DOHH2 (cell line): Measurements from ENCODE around the gene IER5.

Experiments
- H3F3A ChIP-seq: fragments of 200-600 bp; sonication (generic), shearing (Covaris generic); 2 replicates; pipeline ENCODE4 v1.6.0; 2016; ENCODE audit warnings: antibody characterized with exemption, mild to moderate bottlenecking; ENCODE audit not compliant: control insufficient read depth, insufficient read depth
- H3K27ac ChIP-seq: fragments of 200-600 bp; sonication (generic); 2 replicates; pipeline ENCODE4 v1.5.1; 2014; ENCODE audit warnings: low read depth, mild to moderate bottlenecking, low read length, moderate library complexity
- H3K27me3 ChIP-seq: fragments of 200-600 bp; sonication (generic); 2 replicates; pipeline ENCODE4 v1.6.1; 2014; ENCODE audit warnings: mild to moderate bottlenecking, low read length, mixed read lengths; ENCODE audit not compliant: control insufficient read depth
- H3K36me3 ChIP-seq: fragments of 200-600 bp; sonication (generic); 2 replicates; pipeline ENCODE4 v1.6.1; 2014; ENCODE audit warnings: mild to moderate bottlenecking, low read length, moderate library complexity, mixed read lengths; ENCODE audit not compliant: control insufficient read depth
- H3K4me1 ChIP-seq: fragments of 200-600 bp; sonication (generic); 2 replicates; pipeline ENCODE4 v1.6.1; 2014; ENCODE audit warnings: mild to moderate bottlenecking, low read length, mixed read lengths; ENCODE audit not compliant: control insufficient read depth
- H3K4me2 ChIP-seq: fragments of 200-600 bp; sonication (generic); 2 replicates; pipeline ENCODE4 v1.6.0; 2014; ENCODE audit warnings: mild to moderate bottlenecking, low read length, moderate library complexity
- H3K4me3 ChIP-seq: fragments of 200-600 bp; sonication (generic); 2 replicates; pipeline ENCODE4 v1.5.1; 2014; ENCODE audit warnings: mild to moderate bottlenecking, low read length, mixed read lengths
- H3K79me2 ChIP-seq: fragments of 200-600 bp; sonication (generic); 2 replicates; pipeline ENCODE4 v1.6.1; 2014; ENCODE audit warnings: mild to moderate bottlenecking, low read length, mixed read lengths; ENCODE audit not compliant: control insufficient read depth
- H3K9me2 ChIP-seq: fragments of 200-600 bp; sonication (generic); replicated peaks from 2 replicates; pipeline ENCODE4 v1.6.1; 2014; ENCODE audit warnings: mild to moderate bottlenecking, low read length, mixed read lengths; ENCODE audit not compliant: control insufficient read depth
- H3K9me3 ChIP-seq: fragments of 200-600 bp; sonication (generic); 2 replicates; pipeline ENCODE4 v1.6.1; 2014; ENCODE audit warnings: antibody characterized with exemption, low read length, mixed read lengths; ENCODE audit not compliant: control insufficient read depth, insufficient read depth
- H4K20me1 ChIP-seq: fragments of 200-600 bp; sonication (generic); 2 replicates; pipeline ENCODE4 v1.6.0; 2014; ENCODE audit warnings: low read depth, mild to moderate bottlenecking, antibody characterized with exemption, low read length, moderate library complexity; ENCODE audit not compliant: control insufficient read depth, insufficient read depth
- EZH2phosphoT487 ChIP-seq: fragments of 200-600 bp; sonication (generic); IDR thresholded peaks from 2 replicates; pipeline ENCODE4 v1.6.1; 2017; ENCODE audit warnings: borderline replicate concordance, mild to moderate bottlenecking, antibody characterized with exemption, low read length, moderate library complexity, mixed read lengths
- TF ChIP-seq, protein P1 (sequence below): fragments of 200-600 bp; sonication (generic); IDR thresholded peaks from one replicate; pipeline ENCODE4 v1.5.1; 2014; ENCODE audit warnings: antibody characterized with exemption, mild to moderate bottlenecking, low read depth, low read length; ENCODE audit not compliant: poor library complexity, severe bottlenecking

The IER5 gene

GRCh38 chr1:181061891-181062835 is 26.3 kb upstream of the IER5 start:
- Histone ChIP-seq H3K27ac (peak overlapping the region; percentile 25; the same call in 1 of the 2 replicates), H3K4me3 (peak overlapping the region; percentile 38)

DNA sequence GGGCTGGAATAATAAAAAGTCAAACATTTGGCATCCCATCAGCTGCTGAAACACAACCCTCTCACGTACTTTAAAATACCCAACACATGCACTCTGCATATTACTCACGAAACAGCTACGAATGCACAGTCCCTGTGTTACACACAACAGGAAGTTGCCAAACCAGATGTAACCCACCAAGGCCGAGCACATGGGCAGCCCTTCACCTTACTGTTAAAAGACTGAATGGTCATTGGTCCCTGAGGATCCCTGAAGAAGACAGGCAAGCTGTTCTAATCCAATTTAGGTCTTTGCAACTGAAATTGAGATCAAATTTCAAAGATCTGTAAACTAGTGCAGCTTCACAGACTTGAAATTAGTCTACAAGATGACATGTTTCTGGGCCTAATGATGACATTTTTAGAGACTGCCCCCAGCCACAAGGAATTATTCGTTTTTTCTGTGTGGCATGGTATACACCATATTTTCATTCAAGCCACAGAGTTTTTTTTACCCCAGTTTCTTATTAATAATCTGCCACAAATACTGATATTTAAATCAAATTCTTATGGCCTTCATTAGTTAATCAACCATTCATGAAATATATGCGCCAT is 25.6 kb upstream of the IER5 start:
- Histone ChIP-seq H4K20me1 (no peaks in the 10 kb centered on the region), H3K4me2 (peak overlapping the region; percentile 54), H3K27me3 (no peaks in the 10 kb centered on the region), H3K9me3 (peaks cover 3% of the 10 kb centered on the region; the same call in 1 of the 2 replicates), H3K4me3 (peak overlapping the region; percentile 38), H3K36me3 (no peaks in the 10 kb centered on the region), H3K27ac (peak overlapping the region; percentile 25; the same call in 1 of the 2 replicates), H3K9me2 (no peaks in the 10 kb centered on the region), H3K79me2 (no peaks in the 10 kb centered on the region), H3F3A (no peaks in the 10 kb centered on the region), H3K4me1 (peaks cover 17% of the 10 kb centered on the region)
- TF ChIP-seq, protein P1, sequence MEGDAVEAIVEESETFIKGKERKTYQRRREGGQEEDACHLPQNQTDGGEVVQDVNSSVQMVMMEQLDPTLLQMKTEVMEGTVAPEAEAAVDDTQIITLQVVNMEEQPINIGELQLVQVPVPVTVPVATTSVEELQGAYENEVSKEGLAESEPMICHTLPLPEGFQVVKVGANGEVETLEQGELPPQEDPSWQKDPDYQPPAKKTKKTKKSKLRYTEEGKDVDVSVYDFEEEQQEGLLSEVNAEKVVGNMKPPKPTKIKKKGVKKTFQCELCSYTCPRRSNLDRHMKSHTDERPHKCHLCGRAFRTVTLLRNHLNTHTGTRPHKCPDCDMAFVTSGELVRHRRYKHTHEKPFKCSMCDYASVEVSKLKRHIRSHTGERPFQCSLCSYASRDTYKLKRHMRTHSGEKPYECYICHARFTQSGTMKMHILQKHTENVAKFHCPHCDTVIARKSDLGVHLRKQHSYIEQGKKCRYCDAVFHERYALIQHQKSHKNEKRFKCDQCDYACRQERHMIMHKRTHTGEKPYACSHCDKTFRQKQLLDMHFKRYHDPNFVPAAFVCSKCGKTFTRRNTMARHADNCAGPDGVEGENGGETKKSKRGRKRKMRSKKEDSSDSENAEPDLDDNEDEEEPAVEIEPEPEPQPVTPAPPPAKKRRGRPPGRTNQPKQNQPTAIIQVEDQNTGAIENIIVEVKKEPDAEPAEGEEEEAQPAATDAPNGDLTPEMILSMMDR, result no peak
- no peak for TF ChIP-seq EZH2phosphoT487

More at GRCh38 chr1:181061891-181062835, 26.3 kb upstream of the IER5 start:
- Histone ChIP-seq H3K27me3 (no peaks in the 10 kb centered on the region), H3K36me3 (no peaks in the 10 kb centered on the region), H3K4me2 (peak overlapping the region; percentile 54), H3K9me2 (no peaks in the 10 kb centered on the region), H3K4me1 (peaks cover 17% of the 10 kb centered on the region), H3K79me2 (no peaks in the 10 kb centered on the region), H4K20me1 (no peaks in the 10 kb centered on the region), H3K9me3 (peaks cover 3% of the 10 kb centered on the region; the same call in 1 of the 2 replicates), H3F3A (no peaks in the 10 kb centered on the region)
- TF ChIP-seq, protein P1, result no peak
- no peak for TF ChIP-seq EZH2phosphoT487

- TF ChIP-seq, protein P1, result no peak
- no peak for TF ChIP-seq EZH2phosphoT487
- Histone ChIP-seq H3K27ac (no peak overlapping the region), H3K79me2 (no peaks in the 10 kb centered on the region), H3K9me2 (no peaks in the 10 kb centered on the region), H3K4me3 (no peak overlapping the region), H3F3A (no peaks in the 10 kb centered on the region), H3K4me1 (peaks cover 17% of the 10 kb centered on the region), H3K36me3 (no peaks in the 10 kb centered on the region), H4K20me1 (no peaks in the 10 kb centered on the region), H3K27me3 (no peaks in the 10 kb centered on the region), H3K4me2 (no peak overlapping the region), H3K9me3 (peaks cover 3% of the 10 kb centered on the region; the same call in 1 of the 2 replicates)
Observed at GRCh38 chr1:181064011-181064623, 24.4 kb upstream of the IER5 start.
